A549 (cell line): Measurements from ENCODE around the gene PKN2.

Source experiments
- CBX2 ChIP-seq: fragments of 200-600 bp; sonication (generic); IDR thresholded peaks from 2 replicates; pipeline ENCODE4 v1.6.1; 2016; ENCODE audit warnings: low read depth, mild to moderate bottlenecking, borderline replicate concordance
- CEBPB ChIP-seq, 2 experiments: fragments of >200 bp in 1 of 2; sonication (Bioruptor Twin) in 1 of 2; formaldehyde crosslinking in 1 of 2; IDR thresholded peaks; 2 replicates each; pipeline ENCODE4 v1.6.1; 2012 to 2016
- CTCF ChIP-seq: fragments of >200 bp; sonication (Bioruptor Twin); formaldehyde crosslinking; IDR thresholded peaks from 3 replicates; pipeline ENCODE4 v1.5.1; 2016
- EP300 ChIP-seq, 2 experiments: fragments of >200 bp; sonication (Bioruptor Twin); formaldehyde crosslinking; IDR thresholded peaks; 2 replicates in 1 of 2; 3 replicates in 1 of 2; pipeline ENCODE4 v1.6.1; 2016 to 2017
- FOSL2 ChIP-seq, 2 experiments: fragments of 450-650 bp in 1 of 2; fragments of >200 bp in 1 of 2; sonication (Bioruptor Twin) in 1 of 2; formaldehyde crosslinking; IDR thresholded peaks; 2 replicates each; pipeline versions ENCODE4 v1.5.0 to v1.6.1; 2016 to 2020; ENCODE audit warnings: mild to moderate bottlenecking in 1 of 2, moderate library complexity in 1 of 2
- JUNB ChIP-seq: fragments of >200 bp; sonication (Bioruptor Twin); formaldehyde crosslinking; IDR thresholded peaks from 2 replicates; pipeline ENCODE4 v1.6.1; 2016
- MAFK ChIP-seq: fragments of 450-650 bp; IDR thresholded peaks from 2 replicates; pipeline ENCODE4 v1.6.1; 2014; ENCODE audit not compliant: partially characterized antibody
- MAZ ChIP-seq: fragments of 150-350 bp; IDR thresholded peaks from 2 replicates; pipeline ENCODE4 v1.6.1; 2014; ENCODE audit warnings: antibody characterized with exemption, low read depth, low read length, borderline replicate concordance
- PHF8 ChIP-seq: fragments of 200-600 bp; sonication (generic); IDR thresholded peaks from 2 replicates; pipeline ENCODE4 v1.6.1; 2016; ENCODE audit warnings: low read depth, mild to moderate bottlenecking, antibody characterized with exemption, moderate library complexity, borderline replicate concordance
- POLR2A ChIP-seq: IDR thresholded peaks from 2 replicates; pipeline ENCODE4 v1.6.1; 2012; ENCODE audit warnings: mild to moderate bottlenecking, low read length
- RARB ChIP-seq: fragments of 250-450 bp; sonication (Bioruptor Pico); IDR thresholded peaks from 2 replicates; pipeline ENCODE4 v1.8.0; 2021; ENCODE audit warnings: mild to moderate bottlenecking, moderate library complexity
- RCOR1 ChIP-seq: fragments of 150-350 bp; IDR thresholded peaks from 2 replicates; pipeline ENCODE4 v1.6.1; 2014; ENCODE audit warnings: antibody characterized with exemption, low read length, low read depth
- SREBF2 ChIP-seq: fragments of 450-650 bp; IDR thresholded peaks from 2 replicates; pipeline ENCODE4 v1.6.1; 2014; ENCODE audit warnings: mild to moderate bottlenecking, moderate library complexity
- ZNF302 ChIP-seq: fragments of 250-450 bp; sonication (Bioruptor Pico); IDR thresholded peaks from 2 replicates; pipeline ENCODE4 v1.9.0; 2021; ENCODE audit warnings: inconsistent platforms, mild to moderate bottlenecking, moderate library complexity

DNA sequence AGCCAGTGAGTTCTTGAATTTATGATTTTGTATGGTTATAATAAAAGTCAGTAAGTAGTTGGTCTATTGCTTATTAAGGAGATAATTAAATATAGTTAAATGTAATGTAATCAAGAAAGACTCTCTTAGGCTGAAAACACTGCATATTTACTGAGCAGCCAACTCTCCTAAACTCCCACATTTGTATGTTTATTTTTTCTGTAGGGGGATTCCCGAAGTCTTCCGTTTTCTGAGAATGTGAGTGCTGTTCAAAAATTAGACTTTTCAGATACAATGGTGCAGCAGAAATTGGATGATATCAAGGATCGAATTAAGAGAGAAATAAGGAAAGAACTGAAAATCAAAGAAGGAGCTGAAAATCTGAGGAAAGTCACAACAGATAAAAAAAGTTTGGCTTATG lies 56.7 kb downstream of the PKN2 start:
- no peak for TF ChIP-seq JUNB
- no peak for TF ChIP-seq CTCF
- TF ChIP-seq CEBPB (IDR thresholded peaks at IDR 0.05): no peak
- TF ChIP-seq FOSL2 (IDR thresholded peaks at IDR 0.05): no peak
- no peak for TF ChIP-seq FOSL2 (CRISPR knock-in tag; IDR thresholded peaks at IDR 0.05)
- no peak for TF ChIP-seq PHF8
- no peak for TF ChIP-seq CBX2
- TF ChIP-seq ZNF302 (CRISPR knock-in tag): no peak
- no peak for TF ChIP-seq POLR2A
- TF ChIP-seq MAFK: no peak
- TF ChIP-seq MAZ: no peak
- no peak for TF ChIP-seq RCOR1
- no peak for TF ChIP-seq RARB (CRISPR knock-in tag)
- no peak for TF ChIP-seq SREBF2
- no peak for TF ChIP-seq EP300 (IDR thresholded peaks at IDR 0.05)
